Activated CD4-positive, CD25-positive, alpha-beta regulatory T cell treated with anti-CD3 and anti-CD28 coated beads, Interleukin-2, amount 50 U/mL, for 72 hours (primary cell): ENCODE measurements around the gene ZNF22.
"Not testable (repeated sequence)": the region's sequence is repeated elsewhere in the genome, so short reads cannot be mapped to it uniquely, and the experiment has no call there.

Experiments
- DNase-seq: peaks from one replicate; pipeline ENCODE4 v3.0.0; 2021

Gene ZNF22

DNA sequence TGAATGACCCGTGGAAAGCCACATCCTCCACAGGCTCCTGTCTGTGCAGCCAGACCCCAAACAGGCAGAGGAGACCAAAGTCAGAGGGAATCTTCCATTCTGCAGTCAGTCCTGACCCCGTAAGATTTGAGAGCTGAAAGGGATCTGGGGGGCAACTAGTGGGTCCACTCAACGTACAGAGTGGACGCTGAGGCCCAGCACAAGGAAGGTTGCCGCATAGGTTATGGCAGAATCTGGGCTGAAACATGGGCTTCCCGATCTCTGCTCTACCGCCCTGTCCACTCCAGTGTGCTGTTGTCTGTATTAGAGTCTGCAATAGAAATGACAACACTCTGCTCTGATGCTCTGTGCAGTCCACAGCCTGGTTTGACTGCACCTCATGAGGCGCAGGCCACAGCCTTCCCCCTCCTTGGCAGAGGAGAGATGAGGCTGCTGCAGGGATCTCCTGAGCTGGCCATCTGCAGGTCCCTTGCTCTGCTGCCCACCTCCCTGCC is 7.9 kb upstream of the ZNF22 start:
- no peak for DNase-seq

DNA sequence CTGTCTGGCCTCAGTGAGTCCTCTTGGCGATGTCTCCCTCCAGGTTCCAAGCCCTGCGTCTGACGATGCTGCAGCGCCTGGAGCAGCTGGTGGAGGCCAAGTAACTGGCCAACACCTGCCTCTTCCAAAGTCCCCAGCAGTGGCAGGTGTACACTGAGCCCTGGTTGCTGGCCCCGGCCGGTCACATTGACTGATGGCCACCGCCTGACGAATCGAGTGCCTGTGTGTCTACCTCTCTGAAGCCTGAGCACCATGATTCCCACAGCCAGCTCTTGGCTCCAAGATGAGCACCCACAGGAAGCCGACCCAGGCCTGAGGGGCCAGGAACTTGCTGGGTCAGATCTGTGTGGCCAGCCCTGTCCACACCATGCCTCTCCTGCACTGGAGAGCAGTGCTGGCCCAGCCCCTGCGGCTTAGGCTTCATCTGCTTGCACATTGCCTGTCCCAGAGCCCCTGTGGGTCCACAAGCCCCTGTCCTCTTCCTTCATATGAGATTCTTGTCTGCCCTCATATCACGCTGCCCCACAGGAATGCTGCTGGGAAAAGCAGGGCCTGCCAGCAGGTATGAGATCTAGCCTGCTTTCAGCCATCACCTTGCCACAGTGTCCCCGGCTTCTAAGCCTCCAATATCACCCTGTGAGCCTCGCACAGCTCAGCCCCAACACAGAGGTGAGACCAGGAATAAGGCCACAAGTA is 7.3 kb upstream of the ZNF22 start:
- no peak for DNase-seq

DNA sequence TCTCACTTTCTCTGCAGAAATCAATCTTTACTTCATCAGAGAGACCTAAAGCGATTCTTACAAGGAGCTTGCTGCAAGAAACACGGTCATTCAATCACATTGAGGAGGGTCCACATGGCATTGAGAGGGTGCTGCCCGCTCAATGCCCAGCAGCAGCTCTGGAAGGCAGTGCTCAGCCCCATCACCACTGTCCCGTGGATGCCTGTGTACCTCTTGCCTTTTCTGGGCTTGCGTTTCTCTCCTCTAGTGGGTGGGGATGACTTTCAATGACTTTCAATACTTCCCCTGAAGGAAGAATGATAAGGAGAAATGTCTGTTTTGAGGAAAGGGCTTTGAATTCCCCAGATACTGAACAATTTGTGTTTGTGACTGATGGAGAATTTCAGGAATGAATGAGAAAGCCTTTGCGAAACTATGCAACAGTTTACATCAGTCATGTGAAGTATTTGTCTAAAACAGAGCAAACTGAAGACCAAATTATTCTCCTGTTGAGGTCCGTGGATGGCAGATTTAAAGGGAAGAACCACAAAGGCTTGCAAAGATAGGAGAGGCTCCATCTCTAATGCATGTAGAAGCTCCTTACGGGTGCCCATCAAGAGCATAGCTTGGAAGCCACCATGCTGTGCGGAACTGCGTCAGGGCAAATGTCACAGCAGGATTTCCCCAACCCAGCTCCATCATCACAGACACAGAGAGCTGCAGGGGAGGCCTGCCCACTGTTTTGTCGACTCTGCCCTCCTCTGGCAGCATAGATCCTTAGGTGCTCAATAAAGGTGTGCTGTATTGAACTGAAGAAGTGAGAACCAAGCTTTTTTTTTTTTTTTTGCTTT is 6.6 kb upstream of the ZNF22 start:
- no peak for DNase-seq

DNA sequence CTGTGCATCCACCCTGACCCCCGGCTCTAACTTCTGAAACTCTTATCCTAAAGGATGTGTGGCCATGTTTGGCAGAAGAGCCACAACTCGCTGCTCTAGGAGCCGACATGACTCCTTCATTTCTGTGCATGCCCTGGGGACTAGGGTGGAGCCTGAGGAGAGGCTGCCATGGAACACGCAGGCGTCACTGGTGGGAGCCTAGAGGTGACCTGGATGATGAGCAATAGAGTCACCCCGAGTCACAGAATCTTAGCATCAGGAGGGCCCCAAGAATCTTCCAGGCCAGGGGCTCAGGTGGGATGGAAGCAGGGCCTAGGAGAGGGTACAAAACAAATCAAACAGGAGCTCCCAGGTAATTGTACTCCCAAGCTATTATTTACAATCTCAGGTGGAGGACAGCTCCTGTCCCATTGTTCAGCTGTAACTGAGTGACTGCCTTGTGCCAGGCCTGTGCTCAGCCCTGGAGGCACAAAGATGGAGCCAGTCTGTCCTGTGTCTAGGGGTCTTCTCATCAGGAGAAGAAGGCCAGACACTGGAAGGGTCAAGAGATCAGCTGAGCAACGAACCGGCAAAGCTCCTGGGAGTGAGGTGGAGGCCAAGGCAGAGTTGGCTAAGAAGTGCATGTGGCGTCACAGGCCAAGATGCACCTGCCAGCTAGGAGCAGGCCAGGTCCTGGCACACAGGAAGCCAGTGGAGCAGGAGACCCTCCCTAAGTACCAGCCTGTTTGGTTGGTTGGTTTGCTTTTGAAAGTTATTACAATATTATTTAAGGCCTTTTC is 5.8 kb upstream of the ZNF22 start:
- DNase-seq = no peak

DNA sequence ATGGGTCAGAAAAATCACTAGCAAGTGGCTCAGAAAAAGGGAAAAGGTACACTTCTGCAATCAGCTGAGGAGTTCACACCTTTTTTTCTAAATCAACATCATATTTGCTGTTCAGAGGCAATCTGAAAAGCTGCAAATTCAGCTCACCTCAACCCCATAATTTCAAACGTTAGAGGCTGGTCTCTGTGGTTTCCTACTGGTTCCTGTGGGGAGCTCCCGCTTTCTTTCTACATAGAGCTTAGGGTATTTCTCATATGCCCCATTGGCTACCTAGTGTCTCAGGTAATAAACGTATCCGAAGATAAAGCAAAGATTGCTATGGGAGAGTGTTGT is 5.2 kb upstream of the ZNF22 start:
- DNase-seq = no peak

DNA sequence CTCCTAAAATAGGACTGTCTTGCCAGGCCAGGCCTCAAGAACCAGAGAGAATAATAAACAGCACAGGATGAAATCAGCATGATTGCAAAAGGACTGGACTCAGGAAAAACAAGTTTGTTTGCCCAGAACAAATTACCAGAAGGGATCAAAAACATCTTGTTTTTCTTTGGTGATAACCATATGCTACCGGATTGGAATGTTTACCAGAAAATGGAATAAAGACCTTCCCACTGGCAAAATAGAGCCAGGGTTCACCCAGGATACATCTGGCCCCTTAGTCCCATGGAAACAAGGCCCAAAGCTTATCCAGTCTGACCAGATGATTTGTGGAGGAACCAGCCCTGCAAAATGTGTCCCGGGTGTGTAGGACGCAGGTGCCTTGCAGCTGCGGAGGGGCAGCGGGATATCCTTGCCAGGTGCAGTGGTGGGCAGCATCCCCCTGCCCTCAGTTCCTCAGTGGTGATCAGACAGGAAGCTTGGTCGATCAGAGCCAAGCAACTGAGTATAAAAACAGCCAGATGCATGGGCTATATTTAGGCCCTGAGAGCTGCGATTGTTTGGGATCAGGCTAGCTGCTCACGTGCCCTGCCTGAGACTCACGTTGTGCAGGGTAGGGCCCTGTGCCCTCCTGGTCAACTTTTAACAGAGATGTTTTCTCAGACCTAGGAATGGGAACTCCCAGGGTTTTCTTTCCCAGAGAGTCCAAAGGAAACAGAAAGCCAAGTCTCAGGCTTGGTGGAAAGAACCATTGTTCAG is 4.6 kb upstream of the ZNF22 start:
- no peak for DNase-seq

DNA sequence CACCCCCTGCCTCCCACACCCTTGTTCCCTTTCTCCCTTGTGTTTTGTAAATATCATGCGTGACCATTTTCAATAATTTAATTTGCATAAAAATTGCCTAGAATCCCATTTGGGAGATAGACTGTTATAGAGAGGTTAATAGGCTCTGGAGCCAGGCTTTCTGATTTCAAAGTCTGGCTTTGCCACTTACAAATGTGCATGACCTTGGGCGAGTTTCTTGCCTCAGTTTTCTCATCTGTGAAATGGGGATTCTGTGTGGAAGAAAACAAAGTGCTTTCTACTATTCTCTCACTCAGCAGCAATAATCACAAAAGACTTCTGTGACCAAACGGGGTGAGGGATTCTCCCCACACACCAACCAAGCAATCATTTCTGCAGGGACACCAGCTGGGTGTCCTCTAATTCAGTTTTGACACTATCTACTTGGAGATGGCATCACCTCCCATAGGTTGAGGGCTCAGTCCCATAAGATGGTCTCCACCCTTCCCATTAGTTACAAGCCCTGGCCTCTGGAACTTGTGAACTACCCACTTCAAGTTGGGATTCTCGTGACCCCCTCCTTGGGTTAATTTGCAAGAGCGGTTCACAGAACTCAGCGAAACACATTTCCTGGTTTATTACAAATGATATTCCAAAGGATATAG is 3.5 kb upstream of the ZNF22 start:
- DNase-seq = no peak

DNA sequence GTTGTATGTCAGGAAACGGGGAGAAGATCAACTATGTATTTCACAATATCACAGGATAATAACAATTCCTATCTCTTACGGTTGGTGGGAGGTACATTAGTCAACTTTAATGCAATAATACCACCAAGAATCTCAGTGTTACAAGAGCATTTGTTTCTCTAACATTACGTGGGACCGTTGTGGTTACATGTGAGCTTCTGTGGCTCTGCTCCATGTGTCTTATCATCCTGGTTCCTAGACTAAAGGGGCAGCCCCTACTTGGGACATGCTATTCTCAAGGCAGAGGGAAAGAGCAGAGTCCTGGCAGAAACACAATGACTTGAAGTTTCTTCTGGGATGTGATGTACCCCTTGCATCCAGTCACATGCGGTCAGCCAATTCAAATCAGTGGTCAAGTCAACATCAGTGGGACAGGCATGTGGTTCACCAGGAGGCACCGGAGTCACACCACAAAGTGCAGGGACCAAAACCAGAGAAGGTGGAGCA is 2.5 kb upstream of the ZNF22 start:
- no peak for DNase-seq

DNA sequence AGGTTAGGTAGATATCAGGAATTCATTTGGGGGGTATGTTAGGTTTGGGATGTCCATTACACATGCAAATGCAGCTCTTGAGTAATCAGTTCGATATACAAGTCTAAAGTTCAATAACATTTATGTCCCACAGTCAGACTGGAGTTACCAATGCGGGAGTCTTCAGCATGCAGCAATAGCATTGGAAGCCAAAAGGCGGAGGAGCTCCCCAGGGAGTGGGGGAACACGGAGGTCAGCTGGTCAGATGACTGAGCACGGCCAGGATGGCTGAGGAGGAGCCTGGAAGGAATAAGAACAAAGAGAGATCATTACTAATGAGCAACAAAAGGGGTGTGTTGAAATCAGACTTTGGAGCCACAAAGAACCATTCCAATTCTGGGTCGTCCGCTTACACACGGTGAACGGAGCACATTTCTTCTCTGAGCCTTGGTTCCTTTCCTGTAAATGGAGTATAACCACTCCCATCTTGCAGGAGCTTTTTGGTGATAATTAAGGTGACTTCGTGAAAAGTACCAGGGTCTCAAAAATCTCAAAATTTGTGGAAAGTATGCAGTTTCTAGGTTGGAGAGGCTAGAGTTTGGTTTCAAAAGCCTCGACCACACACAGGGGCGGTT is 478 bp upstream of the ZNF22 start:
- no peak for DNase-seq

DNA sequence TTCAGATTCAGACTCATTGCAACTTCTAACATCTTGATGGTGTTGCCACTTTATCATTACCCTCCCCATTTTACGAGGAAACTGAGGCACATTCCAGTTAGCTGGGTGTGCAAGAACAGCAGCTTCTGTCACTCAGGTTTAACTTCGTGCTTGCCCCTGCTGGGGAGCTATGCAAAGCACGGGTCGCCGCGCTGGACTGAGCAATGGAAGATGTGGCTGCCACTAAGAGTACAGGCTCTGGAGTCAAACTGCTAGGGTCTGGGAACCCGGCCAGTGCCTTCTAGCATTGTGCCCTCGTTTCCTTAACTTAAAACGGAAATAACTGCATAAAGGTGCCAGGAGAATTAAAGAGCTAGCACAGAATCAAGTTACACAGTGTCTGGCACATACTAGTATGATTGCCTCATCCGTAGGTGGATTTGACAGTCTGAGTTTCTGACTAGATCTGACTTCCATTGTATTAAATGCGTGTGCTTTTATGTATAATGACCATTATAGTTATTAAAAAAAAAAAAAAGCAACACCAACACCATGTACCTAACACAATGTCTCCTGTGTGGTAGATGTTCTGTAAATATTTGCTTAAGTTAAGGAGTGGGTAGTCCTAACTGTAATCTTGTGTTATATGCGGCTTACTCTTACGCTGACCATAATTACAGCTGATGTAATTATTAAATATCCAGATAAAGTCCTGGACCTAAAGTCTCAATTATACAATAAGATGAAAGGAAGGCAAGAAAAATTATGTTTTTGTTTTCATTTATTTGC is 842 bp downstream of the ZNF22 start:
- peak; percentile 53 for DNase-seq

DNA sequence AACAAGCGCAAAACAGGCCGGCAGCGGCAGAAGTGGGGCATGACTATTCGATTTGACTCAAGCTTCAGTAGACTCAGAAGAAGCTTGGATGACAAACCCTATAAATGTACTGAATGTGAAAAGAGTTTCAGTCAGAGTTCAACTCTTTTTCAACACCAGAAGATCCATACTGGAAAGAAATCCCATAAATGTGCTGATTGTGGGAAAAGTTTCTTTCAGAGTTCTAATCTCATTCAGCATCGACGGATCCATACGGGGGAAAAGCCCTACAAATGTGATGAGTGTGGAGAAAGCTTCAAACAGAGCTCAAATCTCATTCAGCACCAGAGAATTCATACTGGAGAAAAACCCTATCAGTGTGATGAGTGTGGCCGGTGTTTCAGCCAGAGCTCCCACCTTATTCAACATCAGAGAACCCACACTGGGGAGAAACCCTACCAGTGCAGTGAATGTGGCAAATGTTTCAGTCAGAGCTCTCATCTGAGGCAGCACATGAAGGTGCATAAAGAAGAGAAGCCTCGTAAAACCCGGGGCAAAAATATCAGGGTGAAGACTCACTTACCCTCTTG is 2.8 kb downstream of the ZNF22 start:
- no peak for DNase-seq

DNA sequence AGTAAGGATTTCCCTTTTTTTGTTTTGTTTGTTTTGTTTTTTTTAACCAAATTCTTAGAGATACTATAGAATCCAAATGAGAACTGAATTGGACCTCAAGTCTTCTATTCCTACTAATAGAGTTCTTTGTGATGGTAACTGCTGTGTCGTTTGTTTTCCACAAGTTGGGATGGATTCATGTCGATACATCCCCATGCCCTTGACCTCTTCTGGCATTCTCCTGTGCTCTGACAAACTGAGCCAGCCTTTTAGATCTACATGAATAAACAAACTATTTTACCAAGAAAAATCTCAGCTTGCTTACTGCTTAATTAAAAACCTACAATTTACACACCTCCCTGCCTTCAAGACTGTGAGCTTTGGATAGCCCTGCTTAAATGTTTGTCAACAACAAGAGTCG is 3.9 kb downstream of the ZNF22 start:
- DNase-seq = no peak

DNA sequence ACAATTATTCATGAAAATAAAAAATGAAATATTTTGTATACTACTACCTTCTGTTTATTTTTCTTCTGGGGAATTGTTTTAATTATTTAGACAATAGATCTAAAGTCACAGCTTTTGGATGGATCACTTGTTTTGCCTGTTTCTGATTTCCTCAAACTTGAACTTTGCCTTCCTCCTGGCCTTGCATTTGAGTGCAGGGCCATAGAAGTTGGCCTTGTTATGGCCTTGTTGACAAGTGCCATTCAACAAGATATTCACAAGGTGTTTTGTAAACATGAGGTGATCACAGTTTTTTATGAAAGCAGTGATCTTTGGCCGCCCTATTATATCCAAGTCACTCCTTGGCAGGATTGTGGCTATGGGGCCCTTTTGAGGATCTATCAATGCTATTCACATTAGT is 4.6 kb downstream of the ZNF22 start:
- no peak for DNase-seq

DNA sequence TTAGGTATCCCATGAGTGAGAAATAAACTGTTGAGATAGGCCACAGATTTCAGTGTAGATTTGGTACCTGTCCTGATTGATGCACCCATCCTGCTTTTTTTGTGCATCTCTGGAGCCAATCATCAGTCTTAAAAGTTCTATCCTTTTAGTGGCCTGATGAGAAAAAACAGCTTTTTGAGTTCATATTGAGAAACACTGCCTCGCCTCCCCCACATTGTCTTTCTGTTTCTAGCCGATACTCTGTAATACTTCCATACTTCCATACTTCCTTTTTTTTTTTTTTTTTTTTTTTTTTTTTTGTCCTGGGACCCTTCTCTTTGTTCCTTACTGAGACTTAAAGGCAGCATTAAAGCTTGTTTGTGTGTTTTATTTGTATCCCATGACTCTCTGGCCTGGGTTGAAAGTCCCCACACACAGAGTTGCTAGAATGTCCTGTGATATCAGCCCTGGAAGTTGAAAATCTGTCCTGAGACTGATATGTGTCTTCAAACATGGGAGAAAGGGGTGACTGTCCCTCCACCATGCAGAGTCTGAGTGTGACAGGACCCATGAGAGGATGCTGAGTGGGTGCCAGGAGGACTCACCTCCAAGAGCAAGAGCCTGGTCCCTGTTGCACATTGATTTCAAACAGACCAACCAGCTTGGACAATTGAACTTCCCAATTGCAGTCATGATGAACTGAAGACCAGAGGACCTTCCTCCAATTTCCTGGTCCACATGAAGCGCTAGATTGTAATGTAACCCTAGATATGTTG is 5.7 kb downstream of the ZNF22 start:
- DNase-seq = no peak

DNA sequence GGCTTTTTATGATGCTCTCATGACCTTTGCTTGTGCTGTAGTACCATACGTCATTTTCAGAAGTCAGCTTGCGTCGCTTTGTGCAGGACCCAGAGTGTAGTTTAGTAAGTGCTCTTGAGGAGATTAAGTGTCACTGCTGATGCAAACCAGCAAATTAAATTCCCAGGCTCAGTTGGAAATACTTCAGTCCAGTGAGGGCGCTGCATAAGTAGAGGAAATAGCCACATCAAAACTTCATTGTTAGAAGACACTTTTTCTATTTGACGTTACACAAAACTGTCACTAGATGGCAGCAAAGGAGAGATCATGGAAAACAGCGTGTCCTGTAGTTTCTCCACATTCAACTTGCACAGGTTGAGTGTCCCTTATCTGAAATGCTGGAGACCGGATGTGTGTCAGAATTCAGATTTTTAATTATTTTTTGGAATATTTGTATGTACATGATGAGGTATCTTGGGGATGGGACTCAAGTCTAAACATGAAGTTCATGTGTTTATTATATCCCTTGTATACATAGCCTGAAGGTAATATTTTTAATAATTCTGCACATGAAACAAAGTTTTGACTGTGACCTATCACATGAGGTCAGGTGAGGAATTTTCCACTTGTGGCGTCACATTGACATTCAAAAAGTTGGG is 7.9 kb downstream of the ZNF22 start:
- no peak for DNase-seq

DNA sequence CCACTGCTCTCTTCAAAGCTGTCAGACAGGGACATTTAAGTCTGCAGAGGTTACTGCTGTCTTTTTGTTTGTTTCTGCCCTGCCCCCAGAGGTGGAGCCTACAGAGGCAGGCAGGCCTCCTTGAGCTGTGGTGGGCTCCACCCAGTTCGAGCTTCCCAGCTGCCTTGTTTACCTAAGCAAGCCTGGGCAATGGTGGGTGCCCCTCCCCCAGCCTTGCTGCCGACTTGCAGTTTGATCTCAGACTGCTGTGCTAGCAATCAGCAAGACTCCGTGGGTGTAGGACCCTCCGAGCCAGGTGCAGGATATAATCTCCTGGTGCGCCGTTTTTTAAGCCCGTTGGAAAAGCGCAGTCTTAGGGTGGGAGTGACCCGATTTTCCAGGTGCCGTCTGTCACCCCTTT is 13.8 kb downstream of the ZNF22 start:
- not testable (repeated sequence) for DNase-seq

DNA sequence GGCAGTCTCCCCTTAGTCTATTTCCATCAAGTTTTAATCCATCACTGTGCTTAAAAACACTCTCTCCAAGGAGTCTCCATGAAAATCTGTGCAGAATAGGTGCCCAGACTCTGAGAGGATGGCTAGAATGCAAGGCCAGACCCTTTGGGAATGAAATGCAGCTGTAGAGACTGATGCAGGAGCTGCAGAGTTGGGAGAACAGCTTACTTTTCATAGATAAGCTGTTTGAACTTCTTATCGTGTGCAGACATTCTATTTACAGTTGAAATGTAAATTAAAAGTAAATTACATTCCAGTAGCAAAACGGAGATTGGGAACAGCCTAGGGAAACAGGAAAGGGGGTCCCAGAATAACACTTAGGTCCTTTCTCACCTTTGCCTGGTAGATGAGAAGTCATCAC is 14.9 kb downstream of the ZNF22 start:
- no peak for DNase-seq

DNA sequence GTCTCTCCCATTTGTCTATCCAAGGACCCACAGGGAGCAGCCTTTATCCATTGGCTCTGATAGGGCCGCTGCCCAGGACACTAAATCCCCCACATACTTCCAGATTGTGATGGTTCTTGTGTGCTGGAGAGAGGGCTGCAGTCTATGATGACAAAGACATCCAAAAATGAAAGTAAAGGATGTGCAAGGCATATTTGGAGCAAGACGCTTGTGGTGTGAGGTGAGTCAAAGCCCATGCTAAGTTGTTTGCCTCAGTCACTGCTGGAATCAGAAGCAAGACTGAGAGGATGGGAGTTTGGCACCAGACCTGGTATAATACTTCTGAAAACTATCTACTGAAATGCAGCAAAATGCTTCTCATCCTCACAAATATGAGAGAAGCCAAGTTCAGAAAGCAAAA is 22.7 kb downstream of the ZNF22 start:
- no peak for DNase-seq

DNA sequence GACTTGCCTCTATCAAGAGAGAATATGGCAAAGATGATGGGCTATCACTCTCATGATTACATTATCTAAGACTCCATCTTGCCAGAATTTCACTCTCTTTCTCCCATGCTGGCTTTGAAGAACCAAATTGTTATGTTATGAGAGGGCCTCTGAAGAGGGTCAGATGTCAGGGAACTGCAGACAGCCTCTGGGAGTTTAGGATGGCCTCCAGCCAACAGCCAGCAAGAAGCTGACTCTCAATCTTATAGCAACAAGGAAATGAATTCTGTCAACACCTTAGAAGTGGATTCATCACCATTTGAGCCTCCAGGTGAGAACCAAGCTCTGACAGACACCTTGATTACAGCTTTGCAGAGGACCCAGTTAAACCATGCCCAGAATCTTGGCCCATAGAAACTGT is 33.6 kb downstream of the ZNF22 start:
- DNase-seq = no peak
